ENCODE data around the gene IL1RAPL1. TPM values are rescaled to one million over a fixed set of nuclear protein-coding genes. Genes with fewer than 3 reads are reported as not detected.
A peak's percentile ranks its signal among the peaks of the same experiment; 100 is the strongest.

The IL1RAPL1 gene
- polyA plus RNA-seq, 1 of the 3 experiments (the other 2 are of a cell fraction) = 2.8 TPM

DNA sequence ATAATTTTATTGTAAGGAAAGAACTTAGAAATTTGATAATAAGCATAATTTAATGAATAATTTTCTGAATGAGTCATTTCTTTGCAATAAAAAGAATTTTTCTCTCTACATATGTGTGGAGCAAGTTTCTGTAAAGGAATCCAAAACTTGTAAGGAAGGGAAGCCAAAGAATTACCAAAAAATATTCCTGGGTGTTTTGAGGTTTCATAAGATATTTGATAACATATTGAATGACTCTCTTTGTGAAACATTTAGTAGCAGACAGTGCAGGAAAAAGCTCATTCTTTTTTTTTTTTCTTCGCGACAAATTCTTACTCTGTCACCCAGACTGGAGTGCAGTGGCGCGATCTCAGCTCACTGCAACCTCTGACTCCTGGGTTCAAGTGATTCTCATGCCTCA, 1159.1 kb downstream of the IL1RAPL1 start:
- H3K4me1 ChIP-seq (ENCODE audit: control insufficient read depth in 1 of 2, insufficient read depth in 2 of 2, low read depth in 1 of 2, low read length in 1 of 2) = 0 out of 4 replicates have a peak, but pooled peaks cover 0 to 3% of the 10 kb centered on the region in 2 experiments
- peaks cover 9% of the 10 kb centered on the region for H3F3A ChIP-seq (replicated peaks; ENCODE audit: insufficient read depth)
- H3K9me3 ChIP-seq = no peaks in the 10 kb centered on the region
- H3K36me3 ChIP-seq (replicated peaks in 1 of 2; ENCODE audit: control insufficient read depth in 1 of 2, insufficient read depth in 2 of 2, low read length in 1 of 2) = no peaks in the 10 kb centered on the region
- WGBS (ENCODE audit: low lambda C conversion rate) = 54% methylated on average over 4 of the region's 4 CpGs
- POLR2A ChIA-PET = no interaction called here
- CTCF ChIA-PET = no interaction called here
- H2AFZ ChIP-seq (ENCODE audit: low read depth) = no peak overlapping the region
- H3K4me3 ChIP-seq (ENCODE audit: low read depth in 2 of 2, low read length in 1 of 2) = no peak overlapping the region
- H3K27ac ChIP-seq (ENCODE audit: low read depth in 2 of 2, low read length in 1 of 2) = peak overlapping the region in 1 of 2 experiments; percentile 46; a peak in 2 of 4 replicates
- no peaks in the 10 kb centered on the region for H4K20me1 ChIP-seq (ENCODE audit: insufficient read depth)
- no peaks in the 10 kb centered on the region for H3K27me3 ChIP-seq (ENCODE audit: insufficient read depth)
- no peak for DNase-seq
- no peak overlapping the region for H3K4me2 ChIP-seq
- peak in 1 of 2 experiments; percentile 27; a peak in 1 of 4 replicates for TF ChIP-seq EP300 (IDR thresholded peaks at IDR 0.05; ENCODE audit: borderline replicate concordance in 1 of 2, low read depth in 1 of 2, low read length in 1 of 2)
- TF ChIP-seq FOXM1 (IDR thresholded peaks at IDR 0.05; ENCODE audit: low read depth) = no peak
- TF ChIP-seq MEF2A (IDR thresholded peaks at IDR 0.05; ENCODE audit: borderline replicate concordance, low read depth) = no peak
- TF ChIP-seq, protein P1, sequence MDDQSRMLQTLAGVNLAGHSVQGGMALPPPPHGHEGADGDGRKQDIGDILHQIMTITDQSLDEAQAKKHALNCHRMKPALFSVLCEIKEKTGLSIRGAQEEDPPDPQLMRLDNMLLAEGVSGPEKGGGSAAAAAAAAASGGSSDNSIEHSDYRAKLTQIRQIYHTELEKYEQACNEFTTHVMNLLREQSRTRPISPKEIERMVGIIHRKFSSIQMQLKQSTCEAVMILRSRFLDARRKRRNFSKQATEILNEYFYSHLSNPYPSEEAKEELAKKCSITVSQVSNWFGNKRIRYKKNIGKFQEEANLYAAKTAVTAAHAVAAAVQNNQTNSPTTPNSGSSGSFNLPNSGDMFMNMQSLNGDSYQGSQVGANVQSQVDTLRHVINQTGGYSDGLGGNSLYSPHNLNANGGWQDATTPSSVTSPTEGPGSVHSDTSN (IDR thresholded peaks at IDR 0.05) = no peak
- TF ChIP-seq FOSL2 (IDR thresholded peaks at IDR 0.05; ENCODE audit: borderline replicate concordance, low read depth) = peak; percentile 7; the same call in 1 of the 2 replicates
- no peak for TF ChIP-seq SIN3A (IDR thresholded peaks at IDR 0.05; ENCODE audit: borderline replicate concordance, low read depth, low read length)
- TF ChIP-seq TAF1 (IDR thresholded peaks at IDR 0.05; ENCODE audit: borderline replicate concordance, low read depth, low read length) = no peak
- no peak for TF ChIP-seq JUND (IDR thresholded peaks at IDR 0.05)
- no peak for TF ChIP-seq RFX5 (IDR thresholded peaks at IDR 0.05; ENCODE audit: low read length)
- H3K79me2 ChIP-seq (ENCODE audit: insufficient read depth) = no peaks in the 10 kb centered on the region
- H3K9me2 ChIP-seq = no peaks in the 10 kb centered on the region
- no peak overlapping the region for H3K9ac ChIP-seq

DNA sequence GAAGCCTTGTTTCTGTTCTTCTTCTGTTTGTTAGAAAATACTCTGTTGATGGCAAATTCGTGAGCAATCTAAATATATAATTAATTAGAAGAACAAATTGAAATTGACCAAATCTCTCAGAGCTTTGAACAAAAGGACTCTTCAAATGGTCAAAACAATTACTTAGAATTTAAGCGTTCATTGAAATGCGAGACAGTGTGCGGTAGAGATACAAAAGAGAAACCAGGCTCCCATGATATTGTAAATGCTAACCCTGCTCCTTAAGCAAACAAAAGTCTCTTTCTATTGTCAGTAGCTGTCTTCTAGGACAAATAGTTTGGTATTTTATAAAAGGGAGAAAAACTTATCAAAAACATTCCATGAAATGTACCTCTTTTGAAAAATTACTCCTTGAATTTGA, 1174.8 kb downstream of the IL1RAPL1 start:
- Histone ChIP-seq H2AFZ (ENCODE audit: low read depth) (0 out of 2 replicates have a peak overlapping the region, but pooled peaks have one; percentile 17), H3K36me3 (replicated peaks in 1 of 2; ENCODE audit: control insufficient read depth in 1 of 2, insufficient read depth in 2 of 2, low read length in 1 of 2) (no peaks in the 10 kb centered on the region), H3K4me2 (peak overlapping the region; percentile 24; the same call in 1 of the 2 replicates), H3K9me3 (no peaks in the 10 kb centered on the region), H3K27ac (ENCODE audit: low read depth in 2 of 2, low read length in 1 of 2) (peak overlapping the region; percentile 22 to 65; a peak in 3 of 4 replicates), H3K79me2 (ENCODE audit: insufficient read depth) (no peaks in the 10 kb centered on the region), H3K4me1 (ENCODE audit: control insufficient read depth in 1 of 2, insufficient read depth in 2 of 2, low read depth in 1 of 2, low read length in 1 of 2) (no peaks in the 10 kb centered on the region; a peak in 1 of 4 replicates), H3K27me3 (ENCODE audit: insufficient read depth) (no peaks in the 10 kb centered on the region), H4K20me1 (ENCODE audit: insufficient read depth) (no peaks in the 10 kb centered on the region), H3K4me3 (ENCODE audit: low read depth in 2 of 2, low read length in 1 of 2) (no peak overlapping the region), H3K9me2 (no peaks in the 10 kb centered on the region), H3K9ac (no peak overlapping the region), H3F3A (replicated peaks; ENCODE audit: insufficient read depth) (no peaks in the 10 kb centered on the region)
- TF ChIP-seq RFX5 (IDR thresholded peaks at IDR 0.05; ENCODE audit: low read length) (no peak), TAF1 (IDR thresholded peaks at IDR 0.05; ENCODE audit: borderline replicate concordance, low read depth, low read length) (no peak), TCF12 (IDR thresholded peaks at IDR 0.05) (no peak), POLR2AphosphoS5 (IDR thresholded peaks at IDR 0.05; ENCODE audit: low read depth, low read length) (no peak)
- TF ChIP-seq, protein P2, sequence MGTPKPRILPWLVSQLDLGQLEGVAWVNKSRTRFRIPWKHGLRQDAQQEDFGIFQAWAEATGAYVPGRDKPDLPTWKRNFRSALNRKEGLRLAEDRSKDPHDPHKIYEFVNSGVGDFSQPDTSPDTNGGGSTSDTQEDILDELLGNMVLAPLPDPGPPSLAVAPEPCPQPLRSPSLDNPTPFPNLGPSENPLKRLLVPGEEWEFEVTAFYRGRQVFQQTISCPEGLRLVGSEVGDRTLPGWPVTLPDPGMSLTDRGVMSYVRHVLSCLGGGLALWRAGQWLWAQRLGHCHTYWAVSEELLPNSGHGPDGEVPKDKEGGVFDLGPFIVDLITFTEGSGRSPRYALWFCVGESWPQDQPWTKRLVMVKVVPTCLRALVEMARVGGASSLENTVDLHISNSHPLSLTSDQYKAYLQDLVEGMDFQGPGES (IDR thresholded peaks at IDR 0.05; ENCODE audit: low read depth, low read length) = no peak
- ChIA-PET POLR2A (no interaction called here), CTCF (no interaction called here)
- WGBS (ENCODE audit: low lambda C conversion rate) = 73% methylated on average over 4 of the region's 4 CpGs
- DNase-seq = no peak

All from SK-N-SH (cell line).